Panc1 (cell line): Measurements from ENCODE around the gene SDK1.

ENCODE experiments used
- CTCF ChIP-seq: fragments of 450-650 bp; IDR thresholded peaks from 2 replicates; pipeline ENCODE4 v1.5.1; 2017; ENCODE audit warnings: mild to moderate bottlenecking
- POLR2AphosphoS5 ChIP-seq: IDR thresholded peaks from 2 replicates; pipeline ENCODE4 v1.6.1; 2012; ENCODE audit warnings: mild to moderate bottlenecking, low read depth, low read length, moderate library complexity
- REST ChIP-seq, 2 experiments: IDR thresholded peaks; 2 replicates each; pipeline ENCODE4 v1.6.1; 2011 to 2012; ENCODE audit warnings: low read depth in 2 of 2, control low read depth in 1 of 2, low read length in 1 of 2, mild to moderate bottlenecking in 1 of 2, moderate library complexity in 1 of 2; ENCODE audit not compliant: insufficient read depth in 1 of 2
- SIN3A ChIP-seq: IDR thresholded peaks from 2 replicates; pipeline ENCODE4 v1.6.1; 2012; ENCODE audit warnings: low read depth, mild to moderate bottlenecking, low read length, moderate library complexity, borderline replicate concordance; ENCODE audit not compliant: insufficient read depth
- TCF7L2 ChIP-seq: IDR thresholded peaks from 2 replicates; pipeline ENCODE4 v1.6.1; 2011; ENCODE audit warnings: mild to moderate bottlenecking, low read depth, low read length, inconsistent platforms

GRCh38 chr7:4255336-4255735, 954.3 kb downstream of the SDK1 start:
- no peak for TF ChIP-seq REST (IDR thresholded peaks at IDR 0.05; ENCODE audit: insufficient read depth in 1 of 2, low read depth in 2 of 2, low read length in 1 of 2)
- TF ChIP-seq CTCF: no peak
- no peak for TF ChIP-seq POLR2AphosphoS5
- no peak for TF ChIP-seq SIN3A
- TF ChIP-seq TCF7L2: no peak
